GM12891 (cell line): ENCODE measurements around the gene COMT.

Source experiments
- PAX5 ChIP-seq: IDR thresholded peaks from 2 replicates; pipeline ENCODE4 v1.6.1; 2011; ENCODE audit warnings: low read length, moderate library complexity, mild to moderate bottlenecking; ENCODE audit not compliant: insufficient read depth, severe bottlenecking
- POLR2A ChIP-seq: IDR thresholded peaks from 2 replicates; pipeline ENCODE4 v1.6.1; 2011; ENCODE audit warnings: low read depth, low read length, control low read depth
- POLR2AphosphoS5 ChIP-seq: IDR thresholded peaks from 2 replicates; pipeline ENCODE4 v1.6.1; 2011; ENCODE audit warnings: low read depth, low read length, control low read depth
- SPI1 ChIP-seq: IDR thresholded peaks from 2 replicates; pipeline ENCODE4 v1.6.1; 2011; ENCODE audit warnings: low read depth, low read length, control low read depth
- TAF1 ChIP-seq: IDR thresholded peaks from 2 replicates; pipeline ENCODE4 v1.6.1; 2011; ENCODE audit warnings: low read depth, low read length, control low read depth

DNA sequence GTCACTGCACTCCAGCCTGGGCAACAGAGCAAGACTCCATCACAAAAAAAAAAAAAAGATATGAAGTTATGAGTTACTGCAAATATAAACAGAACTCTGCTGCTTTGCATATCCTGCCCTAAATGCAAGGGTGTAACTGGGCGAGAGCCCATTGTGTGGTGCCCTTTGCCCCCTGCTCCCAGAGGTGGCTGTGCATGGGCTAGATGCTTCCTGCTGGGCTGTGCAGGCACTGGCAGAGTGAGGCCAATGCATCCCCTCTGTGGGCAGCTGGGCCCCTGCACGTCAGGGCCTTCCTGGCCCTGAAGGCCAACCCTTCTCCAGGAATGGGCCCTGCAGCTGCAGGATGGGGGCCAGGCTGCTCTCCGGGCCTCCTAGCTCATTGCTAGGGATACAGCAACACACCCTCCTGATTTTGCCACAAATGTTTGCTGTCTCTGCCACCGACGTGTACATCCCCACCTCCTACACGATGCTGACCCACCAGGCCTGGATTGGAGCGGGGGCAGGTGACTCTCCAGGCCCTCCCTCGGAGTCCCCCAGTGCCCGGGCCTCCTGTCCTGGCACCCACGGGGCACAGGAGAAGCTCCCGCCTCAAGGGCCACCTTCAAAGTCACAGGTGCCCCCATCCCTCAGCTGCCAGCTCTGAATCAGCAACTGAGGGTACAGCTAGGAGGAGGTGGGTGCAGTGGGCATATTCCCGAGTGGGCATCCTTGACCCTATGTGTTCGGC is 40.7 kb upstream of the COMT start:
- TF ChIP-seq POLR2AphosphoS5 (no peak), POLR2A (no peak), SPI1 (no peak), TAF1 (no peak), PAX5 (no peak)
